GM12801 (cell line): ENCODE results near the gene TM4SF5.

Source experiments
- TF ChIP-seq, protein P1 (sequence below): IDR thresholded peaks from one replicate; pipeline ENCODE4 v1.5.1; 2011; ENCODE audit warnings: control low read depth; ENCODE audit not compliant: insufficient read length; ENCODE audit errors: extremely low read depth

TM4SF5 gene

DNA sequence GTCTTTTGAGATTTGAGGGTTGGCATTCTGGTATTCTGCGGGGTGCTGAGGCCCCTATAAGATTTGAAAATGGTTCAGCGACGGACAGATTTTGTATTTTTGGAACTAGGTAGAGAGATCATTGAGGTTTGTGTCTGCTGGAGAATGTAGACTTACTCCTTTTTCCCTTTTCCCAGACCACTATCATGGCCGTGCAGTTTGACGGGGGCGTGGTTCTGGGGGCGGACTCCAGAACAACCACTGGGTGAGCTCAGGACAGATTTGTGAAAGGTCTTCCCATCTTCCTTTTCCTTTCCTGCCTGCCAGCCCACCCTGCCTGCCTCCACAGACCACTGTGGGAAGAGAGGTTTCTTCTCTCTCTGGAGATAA is 24.9 kb downstream of the TM4SF5 start:
- TF ChIP-seq, protein P1, sequence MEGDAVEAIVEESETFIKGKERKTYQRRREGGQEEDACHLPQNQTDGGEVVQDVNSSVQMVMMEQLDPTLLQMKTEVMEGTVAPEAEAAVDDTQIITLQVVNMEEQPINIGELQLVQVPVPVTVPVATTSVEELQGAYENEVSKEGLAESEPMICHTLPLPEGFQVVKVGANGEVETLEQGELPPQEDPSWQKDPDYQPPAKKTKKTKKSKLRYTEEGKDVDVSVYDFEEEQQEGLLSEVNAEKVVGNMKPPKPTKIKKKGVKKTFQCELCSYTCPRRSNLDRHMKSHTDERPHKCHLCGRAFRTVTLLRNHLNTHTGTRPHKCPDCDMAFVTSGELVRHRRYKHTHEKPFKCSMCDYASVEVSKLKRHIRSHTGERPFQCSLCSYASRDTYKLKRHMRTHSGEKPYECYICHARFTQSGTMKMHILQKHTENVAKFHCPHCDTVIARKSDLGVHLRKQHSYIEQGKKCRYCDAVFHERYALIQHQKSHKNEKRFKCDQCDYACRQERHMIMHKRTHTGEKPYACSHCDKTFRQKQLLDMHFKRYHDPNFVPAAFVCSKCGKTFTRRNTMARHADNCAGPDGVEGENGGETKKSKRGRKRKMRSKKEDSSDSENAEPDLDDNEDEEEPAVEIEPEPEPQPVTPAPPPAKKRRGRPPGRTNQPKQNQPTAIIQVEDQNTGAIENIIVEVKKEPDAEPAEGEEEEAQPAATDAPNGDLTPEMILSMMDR: no peak

DNA sequence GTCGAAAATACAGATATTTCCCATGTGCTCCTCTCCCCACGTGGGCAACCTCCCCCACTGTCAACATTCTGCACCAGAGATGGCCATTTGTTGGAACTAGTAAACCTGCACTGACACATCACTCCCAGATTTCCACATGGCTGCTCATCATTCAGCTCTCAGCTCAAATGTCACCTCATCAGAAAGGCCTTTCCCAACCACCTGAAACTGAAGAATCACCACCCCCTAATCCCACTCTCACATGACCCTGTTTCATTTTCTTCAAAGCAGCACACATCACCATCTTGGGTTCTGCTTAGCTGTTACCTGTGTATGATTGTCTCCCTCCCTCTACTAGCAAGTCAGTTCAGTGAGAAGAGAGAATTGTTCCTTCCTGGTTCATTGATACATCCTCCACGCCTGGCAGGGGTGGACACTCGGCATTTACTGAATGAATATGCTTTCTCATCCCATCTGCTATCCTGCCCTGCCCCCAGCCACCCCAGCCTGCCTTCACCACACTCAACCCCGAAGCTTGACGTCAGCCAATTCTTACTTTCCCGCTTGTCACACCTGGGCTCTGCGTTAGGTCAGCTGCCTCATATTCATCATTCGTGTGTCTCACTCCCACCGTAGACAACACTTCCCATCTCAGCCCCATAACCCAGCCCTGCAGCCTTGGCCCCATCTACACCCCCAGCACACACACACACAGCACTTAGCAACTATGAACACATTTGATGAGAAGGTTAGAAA is 28.9 kb downstream of the TM4SF5 start:
- TF ChIP-seq, protein P1: no peak

DNA sequence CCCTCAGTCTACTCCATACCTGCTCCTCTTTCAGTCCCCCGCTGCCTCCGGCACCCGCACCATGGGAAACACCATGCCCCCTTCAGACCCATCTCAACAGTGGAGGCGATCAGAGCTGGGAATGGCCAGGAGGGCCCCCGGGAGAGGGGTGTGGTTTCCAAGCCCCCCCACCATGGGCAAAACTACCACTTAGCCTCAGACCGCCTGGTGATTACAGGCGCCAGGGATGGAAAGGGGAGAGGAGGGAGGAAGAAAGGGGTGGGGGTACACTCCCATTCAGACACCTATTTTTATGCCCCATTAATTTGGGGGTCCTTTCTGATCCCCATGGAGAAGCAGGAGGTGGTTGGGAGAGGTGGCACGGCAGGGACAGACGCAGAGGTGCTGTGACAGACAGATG is 30.5 kb downstream of the TM4SF5 start, which contains the start of gene C17orf114:
C17orf114 (minus strand) TSS at position 101 of the 400 bp plus-strand sequence.
- TF ChIP-seq, protein P1: no peak

- TF ChIP-seq, protein P1: no peak
These were observed 34.7 kb downstream of the TM4SF5 start for GRCh38 chr17:4806456-4806776.

GRCh38 chr17:4806777-4807604 is 35.3 kb downstream of the TM4SF5 start, which contains the start of gene PLD2:
Gene PLD2, plus strand, starts transcription at chr17:4807152. Its CDS starts 621 bp downstream, at chr17:4807773.
- TF ChIP-seq, protein P1: no peak

GRCh38 chr17:4807605-4808377 is 36.1 kb downstream of the TM4SF5 start:
- TF ChIP-seq, protein P1: no peak

- TF ChIP-seq, protein P1: no peak
These were observed 36.7 kb downstream of the TM4SF5 start for GRCh38 chr17:4808378-4808767.
